BLaER1 (cell line): ENCODE measurements around the gene TLCD3A.
"Not testable (repeated sequence)": the region's sequence is repeated elsewhere in the genome, so short reads cannot be mapped to it uniquely, and the experiment has no call there.

Source experiments
- H3K27ac ChIP-seq: shearing (Covaris generic); formaldehyde crosslinking; 2 replicates; pipeline ENCODE4 v1.8.1; 2022
- H3K27me3 ChIP-seq: shearing (Covaris generic); formaldehyde crosslinking; 2 replicates; pipeline ENCODE4 v1.8.1; 2022
- H3K36me3 ChIP-seq: shearing (Covaris generic); formaldehyde crosslinking; 2 replicates; pipeline ENCODE4 v1.8.1; 2022
- H3K4me1 ChIP-seq: shearing (Covaris generic); formaldehyde crosslinking; 2 replicates; pipeline ENCODE4 v1.8.1; 2022
- H3K4me2 ChIP-seq: shearing (Covaris generic); formaldehyde crosslinking; 2 replicates; pipeline ENCODE4 v1.8.1; 2022
- H3K4me3 ChIP-seq: shearing (Covaris generic); formaldehyde crosslinking; 2 replicates; pipeline ENCODE4 v1.8.1; 2022
- H3K9ac ChIP-seq: shearing (Covaris generic); formaldehyde crosslinking; 2 replicates; pipeline ENCODE4 v1.8.1; 2022
- H3K9me3 ChIP-seq: shearing (Covaris generic); formaldehyde crosslinking; 2 replicates; pipeline ENCODE4 v1.8.1; 2022
- H4K20me1 ChIP-seq: shearing (Covaris generic); formaldehyde crosslinking; 2 replicates; pipeline ENCODE4 v1.8.1; 2022
- Cebpa-rat ChIP-seq: shearing (Covaris generic); IDR thresholded peaks from 2 replicates; pipeline ENCODE4 v1.8.1; 2022

Gene TLCD3A

GRCh38 chr17:759964-760363 lies 27.6 kb downstream of the TLCD3A start:
- Histone ChIP-seq H4K20me1 (no peaks in the 10 kb centered on the region), H3K27ac (no peak overlapping the region), H3K4me3 (no peak overlapping the region), H3K4me1 (no peaks in the 10 kb centered on the region), H3K9ac (no peak overlapping the region), H3K36me3 (peaks cover 90% of the 10 kb centered on the region), H3K4me2 (no peak overlapping the region), H3K27me3 (no peaks in the 10 kb centered on the region), H3K9me3 (no peaks in the 10 kb centered on the region)
- no peak for TF ChIP-seq Cebpa-rat

GRCh38 chr17:760371-760770 lies 28.0 kb downstream of the TLCD3A start:
- Histone ChIP-seq H3K4me1 (no peaks in the 10 kb centered on the region), H3K9me3 (no peaks in the 10 kb centered on the region), H3K36me3 (peaks cover 94% of the 10 kb centered on the region), H3K27ac (no peak overlapping the region), H3K4me3 (no peak overlapping the region), H3K27me3 (no peaks in the 10 kb centered on the region), H3K4me2 (no peak overlapping the region), H4K20me1 (no peaks in the 10 kb centered on the region), H3K9ac (no peak overlapping the region)
- TF ChIP-seq Cebpa-rat: no peak

GRCh38 chr17:767076-767475 lies 34.7 kb downstream of the TLCD3A start:
- Histone ChIP-seq H3K36me3 (peaks cover 99% of the 10 kb centered on the region), H3K9ac (no peak overlapping the region), H3K4me3 (no peak overlapping the region), H3K4me2 (no peak overlapping the region), H3K27me3 (no peaks in the 10 kb centered on the region), H3K4me1 (peaks cover 2% of the 10 kb centered on the region), H3K9me3 (no peaks in the 10 kb centered on the region), H4K20me1 (peaks cover 34% of the 10 kb centered on the region), H3K27ac (no peak overlapping the region)
- no peak for TF ChIP-seq Cebpa-rat

GRCh38 chr17:773016-773415 lies 40.6 kb downstream of the TLCD3A start:
- peaks cover 79% of the 10 kb centered on the region for H3K36me3 ChIP-seq
- no peak overlapping the region for H3K9ac ChIP-seq
- H3K4me2 ChIP-seq: peak overlapping the region; percentile 77
- H4K20me1 ChIP-seq: peaks cover 94% of the 10 kb centered on the region
- no peak overlapping the region for H3K4me3 ChIP-seq
- H3K27ac ChIP-seq: no peak overlapping the region
- TF ChIP-seq Cebpa-rat: no peak
- no peaks in the 10 kb centered on the region for H3K27me3 ChIP-seq
- H3K9me3 ChIP-seq: no peaks in the 10 kb centered on the region
- H3K4me1 ChIP-seq: peaks cover 47% of the 10 kb centered on the region

GRCh38 chr17:773467-774312 lies 41.3 kb downstream of the TLCD3A start:
- Histone ChIP-seq H4K20me1 (peaks cover 100% of the 10 kb centered on the region), H3K27ac (no peak overlapping the region), H3K9ac (no peak overlapping the region), H3K4me1 (peaks cover 47% of the 10 kb centered on the region), H3K36me3 (peaks cover 80% of the 10 kb centered on the region), H3K4me2 (peak overlapping the region; percentile 77), H3K9me3 (no peaks in the 10 kb centered on the region), H3K4me3 (no peak overlapping the region), H3K27me3 (no peaks in the 10 kb centered on the region)
- no peak for TF ChIP-seq Cebpa-rat

- H4K20me1 ChIP-seq: peaks cover 100% of the 10 kb centered on the region
- H3K4me3 ChIP-seq: no peak overlapping the region
- peak overlapping the region; percentile 77 for H3K4me2 ChIP-seq
- H3K9ac ChIP-seq: no peak overlapping the region
- TF ChIP-seq Cebpa-rat: no peak
- no peaks in the 10 kb centered on the region for H3K9me3 ChIP-seq
- H3K27me3 ChIP-seq: no peaks in the 10 kb centered on the region
- H3K4me1 ChIP-seq: peaks cover 47% of the 10 kb centered on the region
- no peak overlapping the region for H3K27ac ChIP-seq
- peaks cover 79% of the 10 kb centered on the region for H3K36me3 ChIP-seq
Observed at GRCh38 chr17:774313-774584, 41.9 kb downstream of the TLCD3A start.

GRCh38 chr17:778096-778495 lies 45.7 kb downstream of the TLCD3A start:
- no peak for TF ChIP-seq Cebpa-rat
- peaks cover 48% of the 10 kb centered on the region for H3K4me1 ChIP-seq
- H3K36me3 ChIP-seq: peaks cover 50% of the 10 kb centered on the region
- H3K4me2 ChIP-seq: no peak overlapping the region
- no peak overlapping the region for H3K4me3 ChIP-seq
- H3K9me3 ChIP-seq: no peaks in the 10 kb centered on the region
- peaks cover 89% of the 10 kb centered on the region for H4K20me1 ChIP-seq
- H3K27me3 ChIP-seq: no peaks in the 10 kb centered on the region
- H3K9ac ChIP-seq: no peak overlapping the region
- H3K27ac ChIP-seq: no peak overlapping the region

- Histone ChIP-seq H4K20me1 (peaks cover 85% of the 10 kb centered on the region), H3K4me2 (peak within 1 kb of the TSS; percentile 98), H3K9ac (peak within 1 kb of the TSS; percentile 87), H3K4me3 (peak within 1 kb of the TSS; percentile 86), H3K4me1 (peaks cover 32% of the 10 kb centered on the region), H3K36me3 (peaks cover 49% of the 10 kb centered on the region), H3K9me3 (no peaks in the 10 kb centered on the region), H3K27ac (peak within 1 kb of the TSS; percentile 85), H3K27me3 (no peaks in the 10 kb centered on the region)
- no peak for TF ChIP-seq Cebpa-rat
Observed at GRCh38 chr17:781805-782731, 49.7 kb downstream of the TLCD3A start, which contains the start of the genes GLOD4 and MRM3. Gene GLOD4, minus strand, starts transcription at chr17:782280. Its CDS starts 25 bp downstream, at chr17:782255. Gene MRM3, plus strand, starts transcription at chr17:782353. Its CDS starts 26 bp downstream, at chr17:782379.

GRCh38 chr17:784143-784542 lies 51.7 kb downstream of the TLCD3A start:
- Histone ChIP-seq H3K4me1 (peaks cover 32% of the 10 kb centered on the region), H3K4me2 (peak overlapping the region; percentile 98), H3K36me3 (peaks cover 49% of the 10 kb centered on the region), H3K4me3 (no peak overlapping the region), H4K20me1 (peaks cover 78% of the 10 kb centered on the region), H3K27me3 (no peaks in the 10 kb centered on the region), H3K27ac (no peak overlapping the region), H3K9me3 (no peaks in the 10 kb centered on the region), H3K9ac (no peak overlapping the region)
- no peak for TF ChIP-seq Cebpa-rat

GRCh38 chr17:785901-786300 lies 53.5 kb downstream of the TLCD3A start:
- not testable (repeated sequence) for H3K4me3 ChIP-seq, H3K27ac ChIP-seq, H3K9ac ChIP-seq, H3K4me2 ChIP-seq, H3K27me3 ChIP-seq, H3K9me3 ChIP-seq
- Histone ChIP-seq H3K4me1 (peaks cover 31% of the 10 kb centered on the region), H3K36me3 (peaks cover 63% of the 10 kb centered on the region), H4K20me1 (peaks cover 74% of the 10 kb centered on the region)
